H9 (cell line): ENCODE measurements around the gene TOMM22. TPM values are rescaled to one million over a fixed set of nuclear protein-coding genes. Genes with fewer than 3 reads are reported as not detected.

Experiments
- DNase-seq: peaks from one replicate; pipeline ENCODE4 v3.0.0-alpha.2; 2017
- H2AFZ ChIP-seq: one replicate; pipeline ENCODE4 v1.6.1; 2013; ENCODE audit warnings: mild to moderate bottlenecking, low read length, control low read depth, moderate library complexity
- H2AK5ac ChIP-seq: 2 replicates; pipeline ENCODE4 v1.6.1; 2013; ENCODE audit warnings: low read length, control low read depth, mixed read lengths; ENCODE audit not compliant: insufficient read length
- H2BK120ac ChIP-seq: one replicate; pipeline ENCODE4 v1.6.1; 2013; ENCODE audit warnings: low read depth, mild to moderate bottlenecking, low read length, control low read depth, inconsistent platforms; ENCODE audit not compliant: poor library complexity, severe bottlenecking
- H2BK12ac ChIP-seq: 2 replicates; pipeline ENCODE4 v1.6.1; 2013; ENCODE audit warnings: low read length, control low read depth, mixed read lengths, low read depth; ENCODE audit not compliant: insufficient read length
- H2BK15ac ChIP-seq: 2 replicates; pipeline ENCODE4 v1.6.1; 2013; ENCODE audit warnings: low read depth, low read length, control low read depth
- H2BK20ac ChIP-seq: one replicate; pipeline ENCODE4 v1.6.1; 2013; ENCODE audit warnings: low read depth, mild to moderate bottlenecking, low read length, control low read depth, inconsistent platforms; ENCODE audit not compliant: poor library complexity, severe bottlenecking
- H2BK5ac ChIP-seq: 2 replicates; pipeline ENCODE4 v1.6.1; 2013; ENCODE audit warnings: low read length, control low read depth, mixed read lengths; ENCODE audit not compliant: insufficient read length
- H3K14ac ChIP-seq: 2 replicates; pipeline ENCODE4 v1.6.1; 2013; ENCODE audit warnings: low read length, control low read depth; ENCODE audit not compliant: insufficient read depth
- H3K18ac ChIP-seq: 2 replicates; pipeline ENCODE4 v1.6.1; 2013; ENCODE audit warnings: low read depth, mild to moderate bottlenecking, mixed read lengths, low read length, control low read depth; ENCODE audit not compliant: insufficient read length
- H3K23ac ChIP-seq: 2 replicates; pipeline ENCODE4 v1.6.1; 2013; ENCODE audit warnings: low read length, control low read depth, mixed read lengths, low read depth; ENCODE audit not compliant: insufficient read length
- H3K23me2 ChIP-seq: 2 replicates; pipeline ENCODE4 v1.6.1; 2013; ENCODE audit warnings: low read depth, mild to moderate bottlenecking, mixed read lengths, low read length, control low read depth; ENCODE audit not compliant: insufficient read length, poor library complexity, severe bottlenecking
- H3K27ac ChIP-seq: 2 replicates; pipeline ENCODE4 v1.5.1; 2013; ENCODE audit warnings: low read length, control low read depth, mixed read lengths, low read depth; ENCODE audit not compliant: insufficient read length
- H3K27me3 ChIP-seq: 2 replicates; pipeline ENCODE4 v1.6.1; 2013; ENCODE audit warnings: low read length, control low read depth, inconsistent platforms; ENCODE audit not compliant: insufficient read depth
- H3K4ac ChIP-seq: 2 replicates; pipeline ENCODE4 v1.6.1; 2013; ENCODE audit warnings: low read depth, mild to moderate bottlenecking, control low read depth, inconsistent platforms, low read length, moderate library complexity
- H3K4me1 ChIP-seq: 2 replicates; pipeline ENCODE4 v1.6.1; 2013; ENCODE audit warnings: low read length, control low read depth, inconsistent platforms; ENCODE audit not compliant: insufficient read depth
- H3K4me2 ChIP-seq: 2 replicates; pipeline ENCODE4 v1.6.1; 2013; ENCODE audit warnings: low read length, control low read depth, mixed read lengths; ENCODE audit not compliant: insufficient read length, insufficient read depth
- H3K56ac ChIP-seq: 2 replicates; pipeline ENCODE4 v1.6.1; 2013; ENCODE audit warnings: low read depth, mild to moderate bottlenecking, mixed read lengths, low read length, control low read depth; ENCODE audit not compliant: insufficient read length
- H3K79me1 ChIP-seq: 2 replicates; pipeline ENCODE4 v1.6.1; 2013; ENCODE audit warnings: low read depth, mild to moderate bottlenecking, moderate library complexity, low read length, control low read depth, inconsistent platforms; ENCODE audit not compliant: insufficient read depth, poor library complexity, severe bottlenecking
- H3K79me2 ChIP-seq: 2 replicates; pipeline ENCODE4 v1.6.1; 2013; ENCODE audit warnings: low read length, control low read depth, inconsistent platforms; ENCODE audit not compliant: insufficient read depth
- H3K9ac ChIP-seq: 2 replicates; pipeline ENCODE4 v1.6.1; 2013; ENCODE audit warnings: low read length, control low read depth, mixed read lengths; ENCODE audit not compliant: insufficient read length; ENCODE audit errors: extremely low read depth
- H3K9me3 ChIP-seq: one replicate; pipeline ENCODE4 v1.6.1; 2013; ENCODE audit warnings: low read depth, low read length, inconsistent platforms; ENCODE audit not compliant: control insufficient read depth
- H3T11ph ChIP-seq: one replicate; pipeline ENCODE4 v1.6.1; 2013; ENCODE audit warnings: mild to moderate bottlenecking, low read length, control low read depth, inconsistent platforms
- H4K20me1 ChIP-seq: one replicate; pipeline ENCODE4 v1.6.1; 2013; ENCODE audit not compliant: control insufficient read depth, insufficient read length, insufficient read depth
- H4K5ac ChIP-seq: 2 replicates; pipeline ENCODE4 v1.6.1; 2013; ENCODE audit warnings: low read depth, mild to moderate bottlenecking, mixed read lengths, low read length, control low read depth; ENCODE audit not compliant: insufficient read length
- H4K8ac ChIP-seq: replicated peaks from 2 replicates; pipeline ENCODE4 v1.6.1; 2013; ENCODE audit warnings: low read length, control low read depth, mixed read lengths, low read depth; ENCODE audit not compliant: insufficient read length
- H4K91ac ChIP-seq: 2 replicates; pipeline ENCODE4 v1.6.1; 2013; ENCODE audit warnings: low read depth, mild to moderate bottlenecking, moderate library complexity, mixed read lengths, low read length, control low read depth; ENCODE audit not compliant: insufficient read length
- H3K27ac Mint-ChIP-seq, 3 experiments: 2 replicates in 2 of 3; 3 replicates in 1 of 3; pipeline ENCODE4 v1.8.0; 2020 to 2021; ENCODE audit warnings: mixed read lengths in 3 of 3, mild to moderate bottlenecking in 1 of 3, moderate library complexity in 1 of 3
- H3K27me3 Mint-ChIP-seq: 2 replicates; pipeline ENCODE4 v1.8.0; 2021; ENCODE audit warnings: low read depth, mild to moderate bottlenecking, moderate library complexity, mixed read lengths
- H3K36me3 Mint-ChIP-seq, 3 experiments: 2 replicates in 2 of 3; 3 replicates in 1 of 3; pipeline ENCODE4 v1.8.0; 2020 to 2021; ENCODE audit warnings: low read depth in 3 of 3, mixed read lengths in 3 of 3; ENCODE audit not compliant: insufficient read depth in 1 of 3
- H3K4me1 Mint-ChIP-seq, 2 experiments: 2 replicates each; pipeline ENCODE4 v1.8.0; 2020; ENCODE audit warnings: mixed read lengths in 2 of 2
- H3K4me3 Mint-ChIP-seq, 2 experiments: 2 replicates in 1 of 2; 3 replicates in 1 of 2; pipeline ENCODE4 v1.8.0; 2020 to 2021; ENCODE audit warnings: mild to moderate bottlenecking in 2 of 2, mixed read lengths in 2 of 2, moderate library complexity in 1 of 2
- H3K9me3 Mint-ChIP-seq, 2 experiments: 2 replicates in 1 of 2; 3 replicates in 1 of 2; pipeline ENCODE4 v1.8.0; 2020; ENCODE audit warnings: mild to moderate bottlenecking in 2 of 2, mixed read lengths in 2 of 2, moderate library complexity in 1 of 2
- whole genome bisulfite sequencing: extraction: QIAGEN DNeasy Blood & Tissue Kit; methylation state at CpG from one replicate; pipeline ENCODE4 v1.1.7; 2013; ENCODE audit warnings: missing lambda C conversion rate, low lambda C conversion rate, mixed read lengths; ENCODE audit not compliant: insufficient read length; ENCODE audit errors: extremely low coverage; 5-methylcytosine and 5-hydroxymethylcytosine counted together
- total RNA-seq: library from RNA; stranded (reverse); gene quantifications from 2 replicates; pipeline ENCODE4 v1.2.1, GENCODE V29; 2021
- TF ChIP-seq, protein P1 (sequence below): fragments of 200-600 bp; sonication (generic); conservative IDR thresholded peaks from 3 replicates; pipeline ENCODE4 v1.8.0; 2021; ENCODE audit warnings: antibody characterized with exemption, mild to moderate bottlenecking

The TOMM22 gene
- total RNA-seq, 1 experiment from 2014 or later: 128 TPM

DNA sequence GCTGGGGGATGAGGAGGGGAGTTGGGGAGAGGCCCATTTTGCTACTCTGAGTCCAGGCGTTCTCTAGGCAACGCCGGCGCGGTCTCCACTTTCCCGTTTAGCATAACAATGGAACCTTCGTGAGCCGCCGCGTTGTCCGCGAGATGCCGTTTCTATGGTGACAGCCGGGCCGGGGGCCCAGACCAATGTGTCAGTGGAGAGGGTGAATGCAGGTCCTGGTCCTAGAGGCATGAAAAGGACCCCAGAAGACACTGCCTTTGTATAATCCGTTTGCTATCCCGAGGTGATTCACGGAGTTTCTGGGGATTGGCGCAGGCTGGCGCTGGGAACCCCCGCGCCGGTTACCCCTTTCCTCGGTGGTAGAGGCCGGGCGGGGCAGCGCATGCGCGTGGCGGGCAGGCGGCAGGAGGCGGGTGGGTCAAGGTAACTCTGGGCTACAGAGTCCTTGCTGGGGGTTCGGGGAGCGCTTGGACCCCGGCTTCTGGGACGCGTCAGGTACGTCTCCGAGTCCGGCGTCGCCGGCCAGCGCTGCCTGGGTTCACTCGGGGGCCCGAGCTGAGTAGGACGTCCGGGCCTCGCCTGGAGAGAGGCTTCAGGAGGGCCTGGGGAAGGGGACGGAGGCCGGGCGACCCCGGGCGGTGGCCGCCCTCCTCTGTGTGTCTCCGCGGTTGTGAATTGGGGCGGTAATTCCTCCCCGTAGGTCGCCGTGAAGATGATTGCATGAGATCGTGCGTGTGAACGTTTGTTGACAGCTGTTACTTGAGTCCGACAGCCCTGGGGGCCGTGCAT lies 25.3 kb upstream of the TOMM22 start, which contains the start of the genes CBY1 and FAM227A:
Gene CBY1, plus strand, starts transcription at position 383 of the 789 bp plus-strand sequence. CDS start 11,417 bp downstream, outside the sequence.
Gene FAM227A, minus strand, starts transcription at position 137 of the 789 bp plus-strand sequence. CDS start 6,224 bp downstream, outside the sequence.
- H2BK5ac ChIP-seq: peak within 1 kb of the TSS; percentile 92
- DNase-seq: peak; percentile 95
- peak within 1 kb of the TSS; percentile 99 for H3K18ac ChIP-seq
- no peaks in the 10 kb centered on the region for H3K9me3 ChIP-seq
- H2BK15ac ChIP-seq: no peak within 1 kb of the TSS
- Mint-ChIP-seq H3K4me3 (peak within 1 kb of the TSS; percentile 88 to 97), H3K27ac (peak within 1 kb of the TSS; percentile 100), H3K9me3 (peaks cover 0 to 5% of the 10 kb centered on the region in 2 experiments; a peak in 3 of 5 replicates), H3K36me3 (peaks cover 5 to 15% (median 6%) of the 10 kb centered on the region in 3 experiments), H3K4me1 (peaks cover 10% of the 10 kb centered on the region in 2 experiments), H3K27me3 (no peaks in the 10 kb centered on the region; the same call in 1 of the 2 replicates)
- H2AK5ac ChIP-seq: no peak within 1 kb of the TSS
- H3K56ac ChIP-seq: peak within 1 kb of the TSS; percentile 68
- peak within 1 kb of the TSS; percentile 98 for H2BK120ac ChIP-seq
- H3K9ac ChIP-seq: peak within 1 kb of the TSS; percentile 96
- H3K4ac ChIP-seq: no peak within 1 kb of the TSS; the same call in 1 of the 2 replicates
- TF ChIP-seq, protein P1, sequence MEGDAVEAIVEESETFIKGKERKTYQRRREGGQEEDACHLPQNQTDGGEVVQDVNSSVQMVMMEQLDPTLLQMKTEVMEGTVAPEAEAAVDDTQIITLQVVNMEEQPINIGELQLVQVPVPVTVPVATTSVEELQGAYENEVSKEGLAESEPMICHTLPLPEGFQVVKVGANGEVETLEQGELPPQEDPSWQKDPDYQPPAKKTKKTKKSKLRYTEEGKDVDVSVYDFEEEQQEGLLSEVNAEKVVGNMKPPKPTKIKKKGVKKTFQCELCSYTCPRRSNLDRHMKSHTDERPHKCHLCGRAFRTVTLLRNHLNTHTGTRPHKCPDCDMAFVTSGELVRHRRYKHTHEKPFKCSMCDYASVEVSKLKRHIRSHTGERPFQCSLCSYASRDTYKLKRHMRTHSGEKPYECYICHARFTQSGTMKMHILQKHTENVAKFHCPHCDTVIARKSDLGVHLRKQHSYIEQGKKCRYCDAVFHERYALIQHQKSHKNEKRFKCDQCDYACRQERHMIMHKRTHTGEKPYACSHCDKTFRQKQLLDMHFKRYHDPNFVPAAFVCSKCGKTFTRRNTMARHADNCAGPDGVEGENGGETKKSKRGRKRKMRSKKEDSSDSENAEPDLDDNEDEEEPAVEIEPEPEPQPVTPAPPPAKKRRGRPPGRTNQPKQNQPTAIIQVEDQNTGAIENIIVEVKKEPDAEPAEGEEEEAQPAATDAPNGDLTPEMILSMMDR: no peak
- H2AFZ ChIP-seq: peak within 1 kb of the TSS; percentile 80
- H4K8ac ChIP-seq: no peak within 1 kb of the TSS
- H4K91ac ChIP-seq: no peak within 1 kb of the TSS
- H3K79me2 ChIP-seq: no peaks in the 10 kb centered on the region
- peak within 1 kb of the TSS; percentile 73 for H3K4me2 ChIP-seq
- no CpG with 5 or more reads among the region's 66 CpGs for WGBS
- H3K23me2 ChIP-seq: peaks cover 16% of the 10 kb centered on the region
- no peaks in the 10 kb centered on the region for H3K27me3 ChIP-seq
- no peak within 1 kb of the TSS for H3T11ph ChIP-seq
- H3K14ac ChIP-seq: peak within 1 kb of the TSS; percentile 100
- peak within 1 kb of the TSS; percentile 26 for H4K5ac ChIP-seq
- no peaks in the 10 kb centered on the region for H4K20me1 ChIP-seq
- no peaks in the 10 kb centered on the region for H3K79me1 ChIP-seq
- H2BK12ac ChIP-seq: no peak within 1 kb of the TSS
- peak within 1 kb of the TSS; percentile 49 for H3K27ac ChIP-seq
- no peaks in the 10 kb centered on the region for H3K4me1 ChIP-seq
- no peak within 1 kb of the TSS for H2BK20ac ChIP-seq
- H3K23ac ChIP-seq: no peak within 1 kb of the TSS
